ENCODE data around the gene MSMP.

The MSMP gene

GRCh38 chr9:35771534-35771933 is 17.5 kb upstream of the MSMP start:
- no peaks in the 10 kb centered on the region for H3K27me3 ChIP-seq (ENCODE audit: insufficient read depth, poor library complexity, severe bottlenecking)
- no peak overlapping the region for H3K27ac ChIP-seq (replicated peaks)
- no peak for DNase-seq (ENCODE audit: low read depth in 1 of 2, low spot score in 1 of 2)
- no peak overlapping the region for H3K4me3 ChIP-seq (replicated peaks; ENCODE audit: insufficient read depth, low read length)
- TF ChIP-seq CTCF (IDR thresholded peaks at IDR 0.05; ENCODE audit: insufficient read depth, low read length) = no peak
- no peak for TF ChIP-seq POLR2AphosphoS5 (IDR thresholded peaks at IDR 0.05; ENCODE audit: low read depth)
- TF ChIP-seq SPI1 (IDR thresholded peaks at IDR 0.05; ENCODE audit: borderline replicate concordance, low read depth) = no peak
- TF ChIP-seq REST (IDR thresholded peaks at IDR 0.05; ENCODE audit: insufficient replicate concordance, low read depth) = no peak
- TF ChIP-seq GABPA (IDR thresholded peaks at IDR 0.05; ENCODE audit: low read depth) = no peak

DNA sequence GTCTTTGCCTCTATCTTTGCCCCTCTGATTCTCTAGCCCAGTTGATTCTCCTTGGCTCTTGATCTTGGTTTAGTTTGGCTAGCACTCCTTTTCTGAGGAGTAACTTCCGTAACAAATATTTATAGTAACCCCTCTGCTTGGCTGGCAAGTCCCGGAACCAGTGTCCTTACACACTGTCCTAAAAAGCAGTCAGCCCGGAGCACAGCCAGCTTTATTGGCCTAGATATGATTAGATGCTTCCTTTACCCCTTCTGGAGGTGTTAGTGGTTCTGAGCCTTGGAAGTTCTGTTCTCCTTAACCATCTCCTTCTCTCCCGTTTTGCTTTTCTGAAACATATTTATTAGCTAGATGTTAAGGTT is 17.0 kb upstream of the MSMP start:
- H3K4me3 ChIP-seq (replicated peaks; ENCODE audit: insufficient read depth, low read length) = no peak overlapping the region
- TF ChIP-seq REST (IDR thresholded peaks at IDR 0.05; ENCODE audit: insufficient replicate concordance, low read depth) (no peak), POLR2AphosphoS5 (IDR thresholded peaks at IDR 0.05; ENCODE audit: low read depth) (no peak), SPI1 (IDR thresholded peaks at IDR 0.05; ENCODE audit: borderline replicate concordance, low read depth) (no peak)
- no peak overlapping the region for H3K27ac ChIP-seq (replicated peaks)
- DNase-seq (ENCODE audit: low read depth in 1 of 2, low spot score in 1 of 2) = no peak
- H3K27me3 ChIP-seq (ENCODE audit: insufficient read depth, poor library complexity, severe bottlenecking) = no peaks in the 10 kb centered on the region

DNA sequence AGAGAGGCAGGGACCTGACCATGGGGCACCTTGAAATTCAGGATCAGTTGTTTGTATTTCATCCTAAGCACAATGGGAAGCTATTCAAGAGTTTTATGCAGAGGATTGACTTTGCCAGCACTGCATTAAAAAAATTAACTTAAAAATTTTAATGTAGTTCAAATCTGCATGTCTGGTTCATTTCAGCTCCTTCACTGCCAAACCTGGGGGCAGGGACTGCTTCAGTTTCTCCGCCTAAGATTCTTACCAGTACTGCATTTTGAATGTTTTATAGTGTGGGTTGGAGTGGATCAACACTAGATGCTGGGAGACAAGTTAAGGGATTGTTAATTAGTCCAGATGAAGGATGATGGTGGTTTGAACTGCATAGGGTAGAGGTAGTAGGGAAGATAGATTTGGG is 15.7 kb upstream of the MSMP start:
- no peak for DNase-seq (ENCODE audit: low read depth in 1 of 2, low spot score in 1 of 2)
- Histone ChIP-seq H3K4me3 (replicated peaks; ENCODE audit: insufficient read depth, low read length) (no peak overlapping the region), H3K27me3 (ENCODE audit: insufficient read depth, poor library complexity, severe bottlenecking) (no peaks in the 10 kb centered on the region), H3K27ac (replicated peaks) (no peak overlapping the region)
- TF ChIP-seq CTCF (IDR thresholded peaks at IDR 0.05; ENCODE audit: insufficient read depth, low read length) (no peak), GABPA (IDR thresholded peaks at IDR 0.05; ENCODE audit: low read depth) (no peak), REST (IDR thresholded peaks at IDR 0.05; ENCODE audit: insufficient replicate concordance, low read depth) (no peak), POLR2AphosphoS5 (IDR thresholded peaks at IDR 0.05; ENCODE audit: low read depth) (no peak), SPI1 (IDR thresholded peaks at IDR 0.05; ENCODE audit: borderline replicate concordance, low read depth) (no peak)

DNA sequence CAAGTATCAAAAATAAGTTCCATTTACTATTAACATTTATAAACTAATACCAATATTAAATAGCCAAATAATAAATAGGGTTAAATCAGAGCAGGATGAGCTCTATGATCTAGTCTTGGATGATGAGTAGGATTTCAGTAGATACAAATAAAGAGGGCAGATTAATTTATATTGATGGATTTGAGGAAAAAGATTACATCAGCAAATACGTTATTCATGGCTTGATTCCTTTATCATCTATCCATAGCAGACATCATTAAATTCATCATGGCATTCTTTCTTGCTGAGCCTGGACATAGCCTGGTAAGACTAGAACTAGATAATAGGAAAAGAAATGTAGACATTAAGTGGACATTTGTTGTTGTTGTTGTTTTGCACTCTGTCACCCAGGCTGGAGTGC is 13.4 kb upstream of the MSMP start:
- no peak for DNase-seq (ENCODE audit: low read depth in 1 of 2, low spot score in 1 of 2)
- H3K27ac ChIP-seq (replicated peaks) = no peak overlapping the region
- TF ChIP-seq POLR2AphosphoS5 (IDR thresholded peaks at IDR 0.05; ENCODE audit: low read depth) = no peak
- no peak for TF ChIP-seq GABPA (IDR thresholded peaks at IDR 0.05; ENCODE audit: low read depth)
- no peak for TF ChIP-seq CTCF (IDR thresholded peaks at IDR 0.05; ENCODE audit: insufficient read depth, low read length)
- no peak for TF ChIP-seq SPI1 (IDR thresholded peaks at IDR 0.05; ENCODE audit: borderline replicate concordance, low read depth)
- no peak for TF ChIP-seq REST (IDR thresholded peaks at IDR 0.05; ENCODE audit: insufficient replicate concordance, low read depth)
- no peaks in the 10 kb centered on the region for H3K27me3 ChIP-seq (ENCODE audit: insufficient read depth, poor library complexity, severe bottlenecking)
- H3K4me3 ChIP-seq (replicated peaks; ENCODE audit: insufficient read depth, low read length) = no peak overlapping the region
